ENCODE data around the gene SEPTIN5. TPM values are rescaled to one million over a fixed set of nuclear protein-coding genes. Genes with fewer than 3 reads are reported as not detected.

SEPTIN5 gene
- total and polyA plus RNA-seq, 2 experiments from 2014 or later, result 4.3 to 17.2 TPM

DNA sequence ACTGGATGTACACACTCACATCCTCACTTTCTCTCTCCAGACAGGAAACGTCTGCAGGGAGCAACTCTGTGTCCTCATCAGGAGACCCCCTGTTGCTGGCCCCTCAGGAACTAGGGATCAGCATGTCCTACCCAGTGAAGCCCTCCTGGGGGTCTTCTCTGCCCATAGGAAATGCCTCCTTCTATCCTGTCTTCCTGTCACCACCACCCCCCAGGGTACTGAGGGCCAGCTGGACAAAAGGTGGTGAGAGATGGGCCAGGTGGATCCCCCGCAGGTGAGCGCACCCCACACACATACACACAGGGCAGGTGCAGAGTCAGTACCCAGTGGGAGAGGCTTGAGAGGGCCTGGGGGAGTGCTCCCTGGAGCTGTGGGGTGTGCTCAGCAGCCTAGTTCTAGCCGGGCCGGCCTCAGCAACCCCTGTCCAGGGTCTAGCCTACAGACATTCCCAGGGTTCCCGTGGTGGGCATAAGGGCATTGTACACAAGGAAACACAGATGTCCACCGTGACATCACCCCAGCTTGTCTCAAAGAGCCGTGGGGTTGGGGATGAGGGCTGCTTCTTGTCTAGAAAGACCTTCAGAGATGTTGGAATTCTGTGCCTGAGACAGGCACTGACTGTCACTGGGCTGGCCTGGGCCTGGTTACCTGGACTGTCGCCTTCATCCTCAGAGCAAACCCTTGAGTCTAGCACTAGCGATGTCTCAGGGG lies 18.3 kb downstream of the SEPTIN5 start:
- no peaks in the 10 kb centered on the region; the same call in 1 of the 2 replicates for H3K4me1 ChIP-seq (ENCODE audit: insufficient read depth)
- H3K9me2 ChIP-seq (ENCODE audit: insufficient read depth), result no peaks in the 10 kb centered on the region

DNA sequence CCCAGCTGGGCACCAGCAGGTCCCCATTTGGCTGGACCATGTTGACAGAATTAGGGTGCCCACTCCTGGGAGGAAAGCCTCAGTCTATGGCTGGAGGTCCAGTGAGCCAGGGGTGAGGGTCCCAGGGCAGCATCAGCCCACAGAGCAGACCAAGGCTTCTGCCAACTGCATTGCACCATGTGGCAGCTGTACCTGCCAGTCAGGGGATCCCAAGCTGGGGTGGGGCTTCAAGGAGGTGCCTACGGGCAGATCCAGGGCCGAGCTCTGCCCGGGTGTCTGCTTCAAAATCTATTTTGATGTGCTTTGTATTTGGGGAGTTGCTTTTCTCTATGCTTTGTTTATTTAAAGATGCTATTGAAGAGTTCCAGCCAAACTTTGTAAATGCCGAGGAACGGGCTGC lies 19.5 kb downstream of the SEPTIN5 start:
- Histone ChIP-seq H3K79me2 (replicated peaks; ENCODE audit: insufficient read depth) (no peaks in the 10 kb centered on the region), H3F3A (replicated peaks; ENCODE audit: low read depth) (no peaks in the 10 kb centered on the region), H3K36me3 (ENCODE audit: insufficient read depth) (no peaks in the 10 kb centered on the region), H3K9me2 (ENCODE audit: insufficient read depth) (no peaks in the 10 kb centered on the region), H4K20me1 (replicated peaks; ENCODE audit: insufficient read depth) (no peaks in the 10 kb centered on the region), H3K4me2 (no peak overlapping the region), H3K27me3 (ENCODE audit: insufficient read depth) (peaks cover under 1% of the 10 kb centered on the region; the same call in 1 of the 2 replicates), H2AFZ (no peak overlapping the region), H3K4me1 (ENCODE audit: insufficient read depth) (no peaks in the 10 kb centered on the region; the same call in 1 of the 2 replicates), H3K27ac (ENCODE audit: low read depth) (no peak overlapping the region), H3K4me3 (no peak overlapping the region)
- TF ChIP-seq EZH2 (IDR thresholded peaks at IDR 0.05; ENCODE audit: low read depth, unreplicated experiment) (no peak), EZH2phosphoT487 (IDR thresholded peaks at IDR 0.05; ENCODE audit: unreplicated experiment) (no peak)
- peaks cover 6% of the 10 kb centered on the region; the same call in 2 of the 3 replicates for H3K4me1 Mint-ChIP-seq
- H3K27me3 Mint-ChIP-seq (ENCODE audit: insufficient read depth, low read depth, poor library complexity), result peaks cover 33% of the 10 kb centered on the region
- no peaks in the 10 kb centered on the region for H3K9me3 Mint-ChIP-seq
- H3K36me3 Mint-ChIP-seq (ENCODE audit: low read depth), result no peaks in the 10 kb centered on the region
- no peak overlapping the region for H3K27ac Mint-ChIP-seq
- DNase-seq (ENCODE audit: low spot score) (no peak), ATAC-seq (no peak)
- H3K4me3 Mint-ChIP-seq, result no peak overlapping the region

More for the DNA sequence above, 18.3 kb downstream of the SEPTIN5 start:
- Mint-ChIP-seq H3K36me3 (ENCODE audit: low read depth) (peaks cover 2% of the 10 kb centered on the region; the same call in 1 of the 3 replicates), H3K27me3 (ENCODE audit: insufficient read depth, low read depth, poor library complexity) (peaks cover 44% of the 10 kb centered on the region), H3K27ac (no peak overlapping the region), H3K4me3 (no peak overlapping the region), H3K4me1 (peaks cover 9% of the 10 kb centered on the region), H3K9me3 (peaks cover 3% of the 10 kb centered on the region; the same call in 1 of the 3 replicates)
- Histone ChIP-seq H3K4me3 (no peak overlapping the region), H2AFZ (no peak overlapping the region), H3F3A (replicated peaks; ENCODE audit: low read depth) (no peaks in the 10 kb centered on the region), H3K36me3 (ENCODE audit: insufficient read depth) (no peaks in the 10 kb centered on the region), H3K79me2 (replicated peaks; ENCODE audit: insufficient read depth) (no peaks in the 10 kb centered on the region), H3K27me3 (ENCODE audit: insufficient read depth) (peaks cover 12% of the 10 kb centered on the region), H3K4me2 (no peak overlapping the region), H4K20me1 (replicated peaks; ENCODE audit: insufficient read depth) (no peaks in the 10 kb centered on the region), H3K27ac (ENCODE audit: low read depth) (no peak overlapping the region)
- ATAC-seq, result no peak
- TF ChIP-seq JUNB (IDR thresholded peaks at IDR 0.05; ENCODE audit: unreplicated experiment) (no peak), NANOG (IDR thresholded peaks at IDR 0.05; ENCODE audit: borderline replicate concordance) (no peak), POLR2AphosphoS5 (IDR thresholded peaks at IDR 0.05; ENCODE audit: low read depth) (no peak), EZH2 (IDR thresholded peaks at IDR 0.05; ENCODE audit: low read depth, unreplicated experiment) (no peak)
- no peak for DNase-seq (ENCODE audit: low spot score)

DNA sequence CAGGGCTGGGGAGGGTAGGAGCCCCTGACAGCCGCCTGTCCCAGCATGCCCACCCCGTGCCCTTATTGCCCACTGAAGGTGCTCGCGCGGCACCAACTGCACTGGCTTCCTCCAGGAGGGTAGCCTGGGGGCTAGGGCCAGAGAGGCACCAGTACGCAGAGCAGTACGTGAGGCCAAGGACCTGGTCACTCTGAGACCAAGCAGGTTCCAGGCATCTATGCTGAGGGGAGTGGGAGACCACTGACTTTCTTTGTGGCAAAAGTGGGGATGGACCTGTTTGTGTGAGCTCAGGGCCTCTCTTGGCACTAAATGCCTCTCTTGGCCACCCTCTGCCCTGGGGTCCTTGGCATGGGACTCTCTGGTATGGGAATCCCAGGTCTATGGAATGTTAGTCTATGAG lies 19.9 kb downstream of the SEPTIN5 start:
- Mint-ChIP-seq H3K27me3 (ENCODE audit: insufficient read depth, low read depth, poor library complexity) (peaks cover 29% of the 10 kb centered on the region), H3K36me3 (ENCODE audit: low read depth) (no peaks in the 10 kb centered on the region), H3K9me3 (no peaks in the 10 kb centered on the region), H3K27ac (no peak overlapping the region), H3K4me1 (peaks cover 6% of the 10 kb centered on the region), H3K4me3 (no peak overlapping the region)
- Histone ChIP-seq H3K4me3 (no peak overlapping the region), H3K27me3 (ENCODE audit: insufficient read depth) (no peaks in the 10 kb centered on the region), H4K20me1 (replicated peaks; ENCODE audit: insufficient read depth) (no peaks in the 10 kb centered on the region), H3K27ac (ENCODE audit: low read depth) (no peak overlapping the region), H3K4me2 (no peak overlapping the region), H2AFZ (no peak overlapping the region), H3F3A (replicated peaks; ENCODE audit: low read depth) (no peaks in the 10 kb centered on the region), H3K79me2 (replicated peaks; ENCODE audit: insufficient read depth) (no peaks in the 10 kb centered on the region), H3K4me1 (ENCODE audit: insufficient read depth) (no peaks in the 10 kb centered on the region; the same call in 1 of the 2 replicates), H3K36me3 (ENCODE audit: insufficient read depth) (no peaks in the 10 kb centered on the region), H3K9me2 (ENCODE audit: insufficient read depth) (no peaks in the 10 kb centered on the region)
- ATAC-seq, result no peak
- no peak for DNase-seq (ENCODE audit: low spot score)
- TF ChIP-seq ZNF331 (CRISPR knock-in tag; IDR thresholded peaks at IDR 0.05; ENCODE audit: low read depth) (no peak), NANOG (IDR thresholded peaks at IDR 0.05; ENCODE audit: borderline replicate concordance) (no peak), EZH2 (IDR thresholded peaks at IDR 0.05; ENCODE audit: low read depth, unreplicated experiment) (no peak), ZNF114 (CRISPR knock-in tag; IDR thresholded peaks at IDR 0.05) (no peak), CREB1 (CRISPR knock-in tag; IDR thresholded peaks at IDR 0.05; ENCODE audit: low read depth) (no peak), JUNB (IDR thresholded peaks at IDR 0.05; ENCODE audit: unreplicated experiment) (no peak), EZH2phosphoT487 (IDR thresholded peaks at IDR 0.05; ENCODE audit: unreplicated experiment) (no peak), POLR2AphosphoS5 (IDR thresholded peaks at IDR 0.05; ENCODE audit: low read depth) (no peak)
- TF ChIP-seq, protein P1, sequence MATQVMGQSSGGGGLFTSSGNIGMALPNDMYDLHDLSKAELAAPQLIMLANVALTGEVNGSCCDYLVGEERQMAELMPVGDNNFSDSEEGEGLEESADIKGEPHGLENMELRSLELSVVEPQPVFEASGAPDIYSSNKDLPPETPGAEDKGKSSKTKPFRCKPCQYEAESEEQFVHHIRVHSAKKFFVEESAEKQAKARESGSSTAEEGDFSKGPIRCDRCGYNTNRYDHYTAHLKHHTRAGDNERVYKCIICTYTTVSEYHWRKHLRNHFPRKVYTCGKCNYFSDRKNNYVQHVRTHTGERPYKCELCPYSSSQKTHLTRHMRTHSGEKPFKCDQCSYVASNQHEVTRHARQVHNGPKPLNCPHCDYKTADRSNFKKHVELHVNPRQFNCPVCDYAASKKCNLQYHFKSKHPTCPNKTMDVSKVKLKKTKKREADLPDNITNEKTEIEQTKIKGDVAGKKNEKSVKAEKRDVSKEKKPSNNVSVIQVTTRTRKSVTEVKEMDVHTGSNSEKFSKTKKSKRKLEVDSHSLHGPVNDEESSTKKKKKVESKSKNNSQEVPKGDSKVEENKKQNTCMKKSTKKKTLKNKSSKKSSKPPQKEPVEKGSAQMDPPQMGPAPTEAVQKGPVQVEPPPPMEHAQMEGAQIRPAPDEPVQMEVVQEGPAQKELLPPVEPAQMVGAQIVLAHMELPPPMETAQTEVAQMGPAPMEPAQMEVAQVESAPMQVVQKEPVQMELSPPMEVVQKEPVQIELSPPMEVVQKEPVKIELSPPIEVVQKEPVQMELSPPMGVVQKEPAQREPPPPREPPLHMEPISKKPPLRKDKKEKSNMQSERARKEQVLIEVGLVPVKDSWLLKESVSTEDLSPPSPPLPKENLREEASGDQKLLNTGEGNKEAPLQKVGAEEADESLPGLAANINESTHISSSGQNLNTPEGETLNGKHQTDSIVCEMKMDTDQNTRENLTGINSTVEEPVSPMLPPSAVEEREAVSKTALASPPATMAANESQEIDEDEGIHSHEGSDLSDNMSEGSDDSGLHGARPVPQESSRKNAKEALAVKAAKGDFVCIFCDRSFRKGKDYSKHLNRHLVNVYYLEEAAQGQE (IDR thresholded peaks at IDR 0.05; ENCODE audit: unreplicated experiment), result no peak
- TF ChIP-seq, protein P2, sequence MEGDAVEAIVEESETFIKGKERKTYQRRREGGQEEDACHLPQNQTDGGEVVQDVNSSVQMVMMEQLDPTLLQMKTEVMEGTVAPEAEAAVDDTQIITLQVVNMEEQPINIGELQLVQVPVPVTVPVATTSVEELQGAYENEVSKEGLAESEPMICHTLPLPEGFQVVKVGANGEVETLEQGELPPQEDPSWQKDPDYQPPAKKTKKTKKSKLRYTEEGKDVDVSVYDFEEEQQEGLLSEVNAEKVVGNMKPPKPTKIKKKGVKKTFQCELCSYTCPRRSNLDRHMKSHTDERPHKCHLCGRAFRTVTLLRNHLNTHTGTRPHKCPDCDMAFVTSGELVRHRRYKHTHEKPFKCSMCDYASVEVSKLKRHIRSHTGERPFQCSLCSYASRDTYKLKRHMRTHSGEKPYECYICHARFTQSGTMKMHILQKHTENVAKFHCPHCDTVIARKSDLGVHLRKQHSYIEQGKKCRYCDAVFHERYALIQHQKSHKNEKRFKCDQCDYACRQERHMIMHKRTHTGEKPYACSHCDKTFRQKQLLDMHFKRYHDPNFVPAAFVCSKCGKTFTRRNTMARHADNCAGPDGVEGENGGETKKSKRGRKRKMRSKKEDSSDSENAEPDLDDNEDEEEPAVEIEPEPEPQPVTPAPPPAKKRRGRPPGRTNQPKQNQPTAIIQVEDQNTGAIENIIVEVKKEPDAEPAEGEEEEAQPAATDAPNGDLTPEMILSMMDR (conservative IDR thresholded peaks at IDR 0.05; ENCODE audit: low read depth in 2 of 2), result no peak
